SK-N-SH (cell line): ENCODE data around the gene SRCIN1. TPM values are rescaled to one million over a fixed set of nuclear protein-coding genes. Genes with fewer than 3 reads are reported as not detected.
A peak's percentile ranks its signal among the peaks of the same experiment; 100 is the strongest.

Experiments
- CTCF ChIA-PET: fragments of 300-600, 350-600 bp; formaldehyde crosslinking; extraction: SDS; loops from one replicate; lab custom pipeline; 2021; lab: Yijun Ruan, JAX
- POLR2A ChIA-PET: fragments of 350-600 bp; sonication (Branson Sonifier 250); formaldehyde crosslinking; extraction: SDS; loops from one replicate; lab custom pipeline; 2020; ENCODE audit warnings: antibody characterized with exemption, inconsistent platforms; lab: Yijun Ruan, JAX
- DNase-seq: peaks from one replicate; pipeline ENCODE4 v3.0.0; 2012
- H2AFZ ChIP-seq: fragments of 200-600 bp; sonication (generic); 2 replicates; pipeline ENCODE4 v1.8.1; 2016; ENCODE audit warnings: antibody characterized with exemption, mild to moderate bottlenecking, low read depth
- H3F3A ChIP-seq: fragments of 200-600 bp; sonication (generic); replicated peaks from 2 replicates; pipeline ENCODE3; 2016; ENCODE audit warnings: antibody characterized with exemption, mild to moderate bottlenecking; ENCODE audit not compliant: insufficient read depth
- H3K27ac ChIP-seq, 2 experiments: fragments of 200-500 bp in 1 of 2; fragments of 200-600 bp in 1 of 2; sonication (Bioruptor generic) in 1 of 2; sonication (generic), shearing (Covaris generic) in 1 of 2; 2 replicates each; pipeline versions ENCODE4 v1.5.1 to v1.6.1; 2014 to 2016; ENCODE audit warnings: low read depth in 2 of 2, inconsistent platforms in 1 of 2, low read length in 1 of 2, mild to moderate bottlenecking in 1 of 2, mixed read lengths in 1 of 2
- H3K27me3 ChIP-seq: fragments of 200-600 bp; sonication (generic), shearing (Covaris generic); 2 replicates; pipeline ENCODE4 v1.6.1; 2016; ENCODE audit warnings: mixed run types; ENCODE audit not compliant: insufficient read depth
- H3K36me3 ChIP-seq, 2 experiments: fragments of 200-500 bp in 1 of 2; fragments of 200-600 bp in 1 of 2; sonication (Bioruptor generic) in 1 of 2; sonication (generic) in 1 of 2; replicated peaks in 1 of 2; 2 replicates each; pipeline versions ENCODE3 to v1.5.1; 2014 to 2016; ENCODE audit warnings: low read length in 1 of 2, mild to moderate bottlenecking in 1 of 2; ENCODE audit not compliant: insufficient read depth in 2 of 2, control insufficient read depth in 1 of 2
- H3K4me1 ChIP-seq, 2 experiments: fragments of 200-500 bp in 1 of 2; fragments of 200-600 bp in 1 of 2; sonication (Bioruptor generic) in 1 of 2; sonication (generic), shearing (Covaris generic) in 1 of 2; 2 replicates each; pipeline versions ENCODE4 v1.5.1 to v1.6.1; 2014 to 2016; ENCODE audit warnings: low read depth in 1 of 2, low read length in 1 of 2, mixed run types in 1 of 2; ENCODE audit not compliant: insufficient read depth in 2 of 2, control insufficient read depth in 1 of 2
- H3K4me2 ChIP-seq: fragments of 200-600 bp; sonication (generic), shearing (Covaris generic); 2 replicates; pipeline ENCODE4 v1.6.1; 2017; ENCODE audit warnings: mixed run types
- H3K4me3 ChIP-seq, 2 experiments: fragments of 200-500 bp in 1 of 2; fragments of 200-600 bp in 1 of 2; sonication (Bioruptor generic) in 1 of 2; sonication (generic), shearing (Covaris generic) in 1 of 2; 2 replicates each; pipeline versions ENCODE4 v1.5.1 to v1.8.1; 2014 to 2016; ENCODE audit warnings: low read depth in 2 of 2, inconsistent platforms in 1 of 2, low read length in 1 of 2, mild to moderate bottlenecking in 1 of 2, mixed read lengths in 1 of 2, moderate library complexity in 1 of 2
- H3K79me2 ChIP-seq: fragments of 200-600 bp; sonication (generic); 2 replicates; pipeline ENCODE4 v1.8.1; 2017; ENCODE audit warnings: mild to moderate bottlenecking; ENCODE audit not compliant: insufficient read depth
- H3K9ac ChIP-seq: fragments of 200-600 bp; sonication (generic); 2 replicates; pipeline ENCODE4 v1.6.1; 2017; ENCODE audit warnings: mixed run types
- H3K9me2 ChIP-seq: fragments of 200-600 bp; sonication (generic); 2 replicates; pipeline ENCODE4 v1.6.1; 2017; ENCODE audit warnings: mixed run types
- H3K9me3 ChIP-seq: fragments of 200-600 bp; sonication (generic); 2 replicates; pipeline ENCODE4 v1.6.1; 2017; ENCODE audit warnings: mixed run types, mild to moderate bottlenecking, moderate library complexity
- H4K20me1 ChIP-seq: fragments of 200-600 bp; sonication (generic); 2 replicates; pipeline ENCODE4 v1.6.1; 2017; ENCODE audit warnings: mild to moderate bottlenecking, mixed run types; ENCODE audit not compliant: insufficient read depth
- CHD2 ChIP-seq: fragments of 150-350 bp; IDR thresholded peaks from 2 replicates; pipeline ENCODE4 v1.6.1; 2018; ENCODE audit warnings: low read length; ENCODE audit not compliant: partially characterized antibody
- EZH2phosphoT487 ChIP-seq: fragments of 200-600 bp; sonication (generic); IDR thresholded peaks from 2 replicates; pipeline ENCODE4 v1.6.1; 2017; ENCODE audit warnings: low read depth, mixed run types, mild to moderate bottlenecking, antibody characterized with exemption, moderate library complexity, borderline replicate concordance
- FOSL2 ChIP-seq: IDR thresholded peaks from 2 replicates; pipeline ENCODE4 v1.4.0; 2012; ENCODE audit warnings: low read depth, mild to moderate bottlenecking, moderate library complexity, borderline replicate concordance
- FOXJ3 ChIP-seq: sonication (generic); formaldehyde crosslinking; IDR thresholded peaks from 2 replicates; pipeline ENCODE4 v1.5.1; 2020; ENCODE audit warnings: mild to moderate bottlenecking, missing genetic modification reagents
- FOXM1 ChIP-seq: IDR thresholded peaks from 2 replicates; pipeline ENCODE4 v1.4.0; 2012; ENCODE audit warnings: low read depth, mild to moderate bottlenecking
- GABPA ChIP-seq: IDR thresholded peaks from 2 replicates; pipeline ENCODE4 v1.4.0; 2012; ENCODE audit warnings: low read depth, mild to moderate bottlenecking
- GATA2 ChIP-seq: sonication (generic); formaldehyde crosslinking; IDR thresholded peaks from 2 replicates; pipeline ENCODE4 v1.5.0; 2020; ENCODE audit warnings: mild to moderate bottlenecking, missing genetic modification reagents
- MEF2A ChIP-seq: IDR thresholded peaks from 2 replicates; pipeline ENCODE4 v1.4.0; 2012; ENCODE audit warnings: low read depth, borderline replicate concordance
- MXI1 ChIP-seq: IDR thresholded peaks from 2 replicates; pipeline ENCODE4 v1.6.1; 2012; ENCODE audit warnings: mild to moderate bottlenecking, low read depth, low read length, improper control_type of control experiment
- NFIC ChIP-seq: IDR thresholded peaks from 2 replicates; pipeline ENCODE4 v1.4.0; 2012; ENCODE audit warnings: borderline replicate concordance
- RAD21 ChIP-seq: IDR thresholded peaks from 2 replicates; pipeline ENCODE4 v1.6.1; 2012; ENCODE audit warnings: mild to moderate bottlenecking, low read length
- RXRA ChIP-seq: IDR thresholded peaks from 2 replicates; pipeline ENCODE4 v1.4.0; 2012; ENCODE audit warnings: low read depth, mild to moderate bottlenecking, borderline replicate concordance
- SMC3 ChIP-seq: IDR thresholded peaks from 2 replicates; pipeline ENCODE4 v1.6.1; 2012; ENCODE audit warnings: low read depth, low read length, improper control_type of control experiment
- TCF12 ChIP-seq: IDR thresholded peaks from 2 replicates; pipeline ENCODE4 v1.4.0; 2012
- WGBS: methylation state at CpG from one replicate; pipeline ENCODE4 v1.1.6; 2017; ENCODE audit warnings: low lambda C conversion rate; 5-methylcytosine and 5-hydroxymethylcytosine counted together
- polyA plus RNA-seq, 3 experiments: library from polyadenylated mRNA; depleted of rRNA; stranded (reverse); fragments of >200 nt; gene quantifications; 2 replicates each; pipeline ENCODE4 v1.2.3, GENCODE V29; 2012
- TF ChIP-seq, protein P1 (sequence below): IDR thresholded peaks from 2 replicates; pipeline ENCODE4 v1.4.0; 2012; ENCODE audit warnings: low read depth, borderline replicate concordance
- TF ChIP-seq, protein P2 (sequence below): fragments of 150-350 bp; IDR thresholded peaks from 2 replicates; pipeline ENCODE4 v1.6.1; 2016; ENCODE audit warnings: mild to moderate bottlenecking, low read depth, low read length
- TF ChIP-seq, protein P3 (sequence below): IDR thresholded peaks from 2 replicates; pipeline ENCODE4 v1.4.0; 2012; ENCODE audit warnings: low read depth, borderline replicate concordance
- TF ChIP-seq, protein P4 (sequence below): fragments of 200-600 bp; sonication (generic); IDR thresholded peaks from 2 replicates; pipeline ENCODE4 v1.6.1; 2017; ENCODE audit warnings: antibody characterized with exemption, mild to moderate bottlenecking, moderate library complexity

The SRCIN1 gene
- polyA plus RNA-seq, 1 of the 3 experiments (the other 2 are of a cell fraction), result 1.0 TPM

DNA sequence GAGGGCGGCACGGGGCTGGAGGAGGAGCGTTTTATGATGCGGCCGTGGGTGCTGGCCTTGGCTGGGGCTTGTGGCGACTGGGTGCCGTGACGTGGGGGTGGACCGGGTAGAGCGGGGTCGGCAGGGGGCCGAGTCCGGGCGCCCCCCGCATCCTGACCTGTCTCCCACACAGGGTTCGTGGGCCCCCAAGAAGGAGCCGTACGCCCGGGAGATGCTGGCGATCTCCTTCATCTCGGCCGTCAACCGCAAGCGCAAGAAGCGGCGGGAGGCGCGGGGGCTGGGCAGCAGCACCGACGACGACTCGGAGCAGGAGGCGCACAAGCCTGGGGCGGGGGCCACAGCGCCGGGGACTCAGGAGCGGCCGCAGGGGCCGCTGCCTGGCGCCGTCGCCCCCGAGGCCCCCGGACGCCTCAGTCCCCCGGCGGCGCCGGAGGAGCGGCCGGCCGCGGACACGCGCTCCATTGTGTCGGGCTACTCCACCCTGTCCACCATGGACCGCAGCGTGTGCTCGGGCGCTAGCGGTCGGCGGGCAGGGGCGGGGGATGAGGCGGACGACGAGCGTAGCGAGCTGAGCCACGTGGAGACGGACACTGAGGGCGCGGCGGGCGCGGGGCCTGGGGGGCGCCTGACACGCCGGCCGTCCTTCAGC is 95.9 kb downstream of the SRCIN1 start:
- Histone ChIP-seq H2AFZ (no peak overlapping the region), H3F3A (peaks cover 32% of the 10 kb centered on the region), H3K27ac (no peak overlapping the region), H3K9me3 (no peaks in the 10 kb centered on the region), H3K27me3 (no peaks in the 10 kb centered on the region), H3K4me3 (peak overlapping the region; percentile 17 to 50; a peak in 2 of 4 replicates), H3K4me1 (peaks cover 13 to 14% of the 10 kb centered on the region in 2 experiments; a peak in 2 of 4 replicates), H3K79me2 (no peaks in the 10 kb centered on the region), H3K36me3 (peaks cover 10 to 17% of the 10 kb centered on the region in 2 experiments), H3K4me2 (peak overlapping the region; percentile 52; the same call in 1 of the 2 replicates), H3K9me2 (no peaks in the 10 kb centered on the region), H3K9ac (no peak overlapping the region), H4K20me1 (peaks cover 19% of the 10 kb centered on the region)
- ChIA-PET POLR2A (interaction anchor here (0.6 kb wide), 1 partner anchor 30 kb away, joined by 3 read pairs; no protein-coding TSS in a partner anchor), CTCF (interaction anchor here (0.6 to 4.3 kb wide), 59 partner anchors 9 to 392 kb away, joined by 3 to 111 read pairs (median 5); partner anchors contain the start of gene ARHGAP23)
- no peak for TF ChIP-seq FOXJ3
- TF ChIP-seq GATA2 (CRISPR knock-in tag), result peak; percentile 28
- 57% methylated on average over 35 of the region's 80 CpGs for WGBS
- DNase-seq, result no peak

DNA sequence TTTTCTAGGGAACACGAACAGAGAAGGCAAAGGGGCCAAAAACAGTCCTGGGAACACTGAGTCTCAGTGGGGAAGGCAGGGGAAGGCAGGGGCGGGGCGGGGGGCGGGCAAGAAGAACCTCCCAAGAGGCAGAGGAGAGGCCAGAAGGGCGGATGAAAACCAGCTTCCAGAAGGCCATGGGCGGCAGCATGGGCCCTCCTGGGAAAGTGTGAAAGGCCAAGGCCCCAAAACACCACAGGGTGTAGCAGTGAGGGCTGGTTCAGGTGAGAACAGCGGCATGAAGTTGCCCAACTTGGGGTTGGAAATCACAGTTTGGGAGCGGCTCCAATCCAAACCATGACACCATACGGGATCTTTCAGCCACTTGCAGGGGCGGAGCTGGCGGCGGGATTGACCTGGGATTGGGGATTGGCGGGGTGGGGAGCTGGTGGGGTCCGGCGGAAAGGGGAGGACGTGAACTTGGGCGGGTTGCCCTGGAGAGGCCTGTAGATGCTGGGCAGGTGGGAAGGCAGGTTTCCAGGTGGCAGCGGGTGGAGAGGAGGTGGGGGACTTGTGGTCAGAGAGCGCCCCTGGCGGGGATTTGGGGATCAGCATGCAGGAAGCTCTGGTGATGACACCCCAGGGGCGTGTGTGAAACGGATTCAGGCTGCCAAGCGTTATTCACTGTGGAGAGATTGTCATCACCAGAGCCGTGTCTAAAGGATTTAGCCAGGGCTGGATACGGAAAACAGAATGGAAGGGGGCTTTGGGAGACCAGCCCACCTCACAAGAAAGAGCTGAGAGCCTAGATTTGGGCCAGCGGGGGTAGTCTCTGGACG is 96.6 kb downstream of the SRCIN1 start:
- H3K4me2 ChIP-seq, result peak overlapping the region; percentile 52; the same call in 1 of the 2 replicates
- no peaks in the 10 kb centered on the region for H3K9me2 ChIP-seq
- peak overlapping the region; percentile 17 to 50; a peak in 2 of 4 replicates for H3K4me3 ChIP-seq
- POLR2A ChIA-PET, result interaction anchor here (0.6 kb wide), 1 partner anchor 31 kb away, joined by 3 read pairs; no protein-coding TSS in a partner anchor
- no peak overlapping the region for H3K9ac ChIP-seq
- peaks cover 10 to 23% of the 10 kb centered on the region in 2 experiments for H3K36me3 ChIP-seq
- no peak overlapping the region for H2AFZ ChIP-seq
- H3K4me1 ChIP-seq, result peaks cover 13 to 14% of the 10 kb centered on the region in 2 experiments; a peak in 2 of 4 replicates
- peak; percentile 98 for DNase-seq
- no peaks in the 10 kb centered on the region for H3K9me3 ChIP-seq
- H3K27me3 ChIP-seq, result no peaks in the 10 kb centered on the region
- WGBS, result 61% methylated on average over 27 of the region's 27 CpGs
- H3F3A ChIP-seq, result peaks cover 28% of the 10 kb centered on the region
- no peak overlapping the region for H3K27ac ChIP-seq
- no peaks in the 10 kb centered on the region for H3K79me2 ChIP-seq
- peaks cover 19% of the 10 kb centered on the region for H4K20me1 ChIP-seq
- CTCF ChIA-PET, result interaction anchor here (0.5 to 4.3 kb wide), 59 partner anchors 8 to 393 kb away, joined by 3 to 111 read pairs (median 5); partner anchors contain the start of gene ARHGAP23
- TF ChIP-seq RXRA (no peak), TCF12 (no peak), GABPA (no peak), NFIC (no peak), MXI1 (peak; percentile 76), FOXM1 (no peak), FOSL2 (no peak), FOXJ3 (peak; percentile 61; the same call in 1 of the 2 replicates), GATA2 (CRISPR knock-in tag) (peak; percentile 69), CHD2 (peak; percentile 53), EZH2phosphoT487 (no peak), SMC3 (peak; percentile 32; the same call in 1 of the 2 replicates), MEF2A (no peak), RAD21 (peak; percentile 70)
- TF ChIP-seq, protein P1, sequence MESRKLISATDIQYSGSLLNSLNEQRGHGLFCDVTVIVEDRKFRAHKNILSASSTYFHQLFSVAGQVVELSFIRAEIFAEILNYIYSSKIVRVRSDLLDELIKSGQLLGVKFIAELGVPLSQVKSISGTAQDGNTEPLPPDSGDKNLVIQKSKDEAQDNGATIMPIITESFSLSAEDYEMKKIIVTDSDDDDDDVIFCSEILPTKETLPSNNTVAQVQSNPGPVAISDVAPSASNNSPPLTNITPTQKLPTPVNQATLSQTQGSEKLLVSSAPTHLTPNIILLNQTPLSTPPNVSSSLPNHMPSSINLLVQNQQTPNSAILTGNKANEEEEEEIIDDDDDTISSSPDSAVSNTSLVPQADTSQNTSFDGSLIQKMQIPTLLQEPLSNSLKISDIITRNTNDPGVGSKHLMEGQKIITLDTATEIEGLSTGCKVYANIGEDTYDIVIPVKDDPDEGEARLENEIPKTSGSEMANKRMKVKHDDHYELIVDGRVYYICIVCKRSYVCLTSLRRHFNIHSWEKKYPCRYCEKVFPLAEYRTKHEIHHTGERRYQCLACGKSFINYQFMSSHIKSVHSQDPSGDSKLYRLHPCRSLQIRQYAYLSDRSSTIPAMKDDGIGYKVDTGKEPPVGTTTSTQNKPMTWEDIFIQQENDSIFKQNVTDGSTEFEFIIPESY, result no peak
- TF ChIP-seq, protein P2, sequence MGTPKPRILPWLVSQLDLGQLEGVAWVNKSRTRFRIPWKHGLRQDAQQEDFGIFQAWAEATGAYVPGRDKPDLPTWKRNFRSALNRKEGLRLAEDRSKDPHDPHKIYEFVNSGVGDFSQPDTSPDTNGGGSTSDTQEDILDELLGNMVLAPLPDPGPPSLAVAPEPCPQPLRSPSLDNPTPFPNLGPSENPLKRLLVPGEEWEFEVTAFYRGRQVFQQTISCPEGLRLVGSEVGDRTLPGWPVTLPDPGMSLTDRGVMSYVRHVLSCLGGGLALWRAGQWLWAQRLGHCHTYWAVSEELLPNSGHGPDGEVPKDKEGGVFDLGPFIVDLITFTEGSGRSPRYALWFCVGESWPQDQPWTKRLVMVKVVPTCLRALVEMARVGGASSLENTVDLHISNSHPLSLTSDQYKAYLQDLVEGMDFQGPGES, result no peak
- TF ChIP-seq, protein P3, sequence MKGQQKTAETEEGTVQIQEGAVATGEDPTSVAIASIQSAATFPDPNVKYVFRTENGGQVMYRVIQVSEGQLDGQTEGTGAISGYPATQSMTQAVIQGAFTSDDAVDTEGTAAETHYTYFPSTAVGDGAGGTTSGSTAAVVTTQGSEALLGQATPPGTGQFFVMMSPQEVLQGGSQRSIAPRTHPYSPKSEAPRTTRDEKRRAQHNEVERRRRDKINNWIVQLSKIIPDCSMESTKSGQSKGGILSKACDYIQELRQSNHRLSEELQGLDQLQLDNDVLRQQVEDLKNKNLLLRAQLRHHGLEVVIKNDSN, result no peak
- TF ChIP-seq, protein P4, sequence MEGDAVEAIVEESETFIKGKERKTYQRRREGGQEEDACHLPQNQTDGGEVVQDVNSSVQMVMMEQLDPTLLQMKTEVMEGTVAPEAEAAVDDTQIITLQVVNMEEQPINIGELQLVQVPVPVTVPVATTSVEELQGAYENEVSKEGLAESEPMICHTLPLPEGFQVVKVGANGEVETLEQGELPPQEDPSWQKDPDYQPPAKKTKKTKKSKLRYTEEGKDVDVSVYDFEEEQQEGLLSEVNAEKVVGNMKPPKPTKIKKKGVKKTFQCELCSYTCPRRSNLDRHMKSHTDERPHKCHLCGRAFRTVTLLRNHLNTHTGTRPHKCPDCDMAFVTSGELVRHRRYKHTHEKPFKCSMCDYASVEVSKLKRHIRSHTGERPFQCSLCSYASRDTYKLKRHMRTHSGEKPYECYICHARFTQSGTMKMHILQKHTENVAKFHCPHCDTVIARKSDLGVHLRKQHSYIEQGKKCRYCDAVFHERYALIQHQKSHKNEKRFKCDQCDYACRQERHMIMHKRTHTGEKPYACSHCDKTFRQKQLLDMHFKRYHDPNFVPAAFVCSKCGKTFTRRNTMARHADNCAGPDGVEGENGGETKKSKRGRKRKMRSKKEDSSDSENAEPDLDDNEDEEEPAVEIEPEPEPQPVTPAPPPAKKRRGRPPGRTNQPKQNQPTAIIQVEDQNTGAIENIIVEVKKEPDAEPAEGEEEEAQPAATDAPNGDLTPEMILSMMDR, result peak; percentile 83
